Measurements from ENCODE around the gene ISLR2.

The ISLR2 gene

DNA sequence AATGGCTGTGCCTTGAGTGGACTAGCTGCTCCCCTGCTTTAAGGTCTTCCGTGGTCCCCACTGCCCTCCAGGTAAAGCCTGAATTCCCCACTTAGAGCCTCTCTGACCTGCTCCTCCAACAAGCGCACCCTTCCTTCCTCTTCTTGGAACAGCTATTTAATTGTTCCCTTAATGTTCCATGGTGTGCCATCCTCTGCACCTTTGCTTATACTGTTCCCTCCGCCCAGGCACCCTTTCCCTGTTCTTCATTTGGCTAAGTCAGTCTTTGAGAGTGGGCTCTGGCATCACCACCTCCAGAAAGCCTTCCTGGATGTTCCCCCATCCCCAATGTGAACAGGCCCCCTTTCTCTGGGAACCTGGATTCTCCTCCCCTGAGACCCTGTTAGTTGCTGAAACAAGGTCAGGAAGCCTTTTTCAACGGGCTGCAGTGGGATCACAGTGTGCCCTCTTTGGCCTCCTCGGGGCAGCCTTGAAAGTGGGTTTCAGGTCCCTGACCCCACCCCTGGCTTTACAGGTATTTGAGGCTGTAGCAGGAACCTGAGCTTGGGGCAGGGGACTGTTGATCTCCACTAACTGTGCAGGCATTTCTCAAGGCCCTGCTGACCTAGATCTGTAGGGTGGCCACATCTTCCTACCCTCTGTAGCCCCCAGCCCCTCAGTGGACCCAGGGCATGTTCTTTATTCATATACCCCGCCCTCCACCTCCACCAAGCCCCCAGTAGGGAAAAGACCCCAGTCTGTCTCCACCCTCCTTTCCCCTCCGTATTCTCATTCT, 48.1 kb downstream of the ISLR2 start:
- H3K9ac ChIP-seq (ENCODE audit: low read length), result no peak overlapping the region
- H3K27me3 ChIP-seq (ENCODE audit: control insufficient read depth, insufficient read depth, low read length), result no peaks in the 10 kb centered on the region
- H3K36me3 ChIP-seq (ENCODE audit: control insufficient read depth, insufficient read depth, low read length), result no peaks in the 10 kb centered on the region
- peak overlapping the region; percentile 24 for H3K27ac ChIP-seq (ENCODE audit: low read depth, low read length)
- H3K4me3 ChIP-seq (ENCODE audit: low read length), result no peak overlapping the region
- peaks cover 19% of the 10 kb centered on the region for H3K4me1 ChIP-seq (ENCODE audit: control insufficient read depth, insufficient read depth, low read length)

DNA sequence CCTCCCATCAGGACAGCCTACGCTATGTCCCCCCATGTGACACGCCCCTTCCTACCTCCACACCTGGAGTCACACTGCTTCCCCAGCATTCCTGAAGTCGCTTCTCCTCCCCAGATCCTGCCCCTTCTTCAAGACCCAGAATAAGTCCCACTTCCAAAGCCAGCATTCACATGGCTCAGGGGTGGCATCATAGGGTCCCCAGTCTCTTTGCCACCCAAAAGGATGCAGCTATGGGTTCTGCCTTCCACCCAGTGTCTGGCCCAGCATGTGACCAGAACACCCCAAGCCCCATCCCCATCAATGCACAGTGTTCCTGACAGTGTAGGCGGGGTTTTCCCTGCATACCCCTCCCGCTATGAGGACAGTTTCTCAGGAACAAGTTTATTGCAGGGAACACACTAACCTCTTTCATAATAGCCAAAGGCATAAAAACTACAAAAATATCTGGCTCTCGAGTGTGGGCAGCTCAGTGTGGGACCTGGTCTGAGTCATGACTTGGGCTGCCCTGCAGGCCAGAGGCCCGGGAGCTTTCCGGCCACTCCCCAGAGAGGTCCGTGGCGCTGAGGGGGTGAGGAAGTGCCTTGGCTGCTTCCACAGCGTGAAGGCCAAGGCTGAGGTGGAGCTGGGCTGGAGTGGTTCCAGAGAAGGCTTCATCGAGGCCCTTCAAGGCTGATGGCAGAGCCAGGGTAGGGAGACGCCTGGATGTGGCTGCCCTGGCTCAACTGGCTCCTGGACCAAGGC, 48.9 kb downstream of the ISLR2 start:
- Histone ChIP-seq H3K27me3 (ENCODE audit: control insufficient read depth, insufficient read depth, low read length) (no peaks in the 10 kb centered on the region), H3K4me3 (ENCODE audit: low read length) (no peak overlapping the region), H3K9ac (ENCODE audit: low read length) (no peak overlapping the region), H3K36me3 (ENCODE audit: control insufficient read depth, insufficient read depth, low read length) (no peaks in the 10 kb centered on the region), H3K4me1 (ENCODE audit: control insufficient read depth, insufficient read depth, low read length) (peaks cover 16% of the 10 kb centered on the region), H3K27ac (ENCODE audit: low read depth, low read length) (peak overlapping the region; percentile 24)

- no peak overlapping the region for H3K27ac ChIP-seq (ENCODE audit: low read depth, low read length)
- peaks cover 13% of the 10 kb centered on the region for H3K4me1 ChIP-seq (ENCODE audit: control insufficient read depth, insufficient read depth, low read length)
- no peak overlapping the region for H3K4me3 ChIP-seq (ENCODE audit: low read length)
- no peak overlapping the region for H3K9ac ChIP-seq (ENCODE audit: low read length)
- H3K36me3 ChIP-seq (ENCODE audit: control insufficient read depth, insufficient read depth, low read length), result no peaks in the 10 kb centered on the region
- H3K27me3 ChIP-seq (ENCODE audit: control insufficient read depth, insufficient read depth, low read length), result no peaks in the 10 kb centered on the region
These were observed 49.8 kb downstream of the ISLR2 start for GRCh38 chr15:74179983-74180880.

GRCh38 chr15:74180881-74181602, 50.7 kb downstream of the ISLR2 start:
- H3K4me3 ChIP-seq (ENCODE audit: low read length), result no peak overlapping the region
- H3K4me1 ChIP-seq (ENCODE audit: control insufficient read depth, insufficient read depth, low read length), result peaks cover 12% of the 10 kb centered on the region
- no peaks in the 10 kb centered on the region for H3K36me3 ChIP-seq (ENCODE audit: control insufficient read depth, insufficient read depth, low read length)
- H3K27me3 ChIP-seq (ENCODE audit: control insufficient read depth, insufficient read depth, low read length), result no peaks in the 10 kb centered on the region
- no peak overlapping the region for H3K27ac ChIP-seq (ENCODE audit: low read depth, low read length)
- H3K9ac ChIP-seq (ENCODE audit: low read length), result no peak overlapping the region

- H3K27me3 ChIP-seq (ENCODE audit: control insufficient read depth, insufficient read depth, low read length), result no peaks in the 10 kb centered on the region
- H3K4me1 ChIP-seq (ENCODE audit: control insufficient read depth, insufficient read depth, low read length), result peaks cover 7% of the 10 kb centered on the region
- no peaks in the 10 kb centered on the region for H3K36me3 ChIP-seq (ENCODE audit: control insufficient read depth, insufficient read depth, low read length)
- no peak overlapping the region for H3K9ac ChIP-seq (ENCODE audit: low read length)
- no peak overlapping the region for H3K27ac ChIP-seq (ENCODE audit: low read depth, low read length)
- H3K4me3 ChIP-seq (ENCODE audit: low read length), result no peak overlapping the region
These were observed 51.7 kb downstream of the ISLR2 start for GRCh38 chr15:74182131-74182530.

- H3K27me3 ChIP-seq (ENCODE audit: control insufficient read depth, insufficient read depth, low read length), result no peaks in the 10 kb centered on the region
- H3K4me1 ChIP-seq (ENCODE audit: control insufficient read depth, insufficient read depth, low read length), result no peaks in the 10 kb centered on the region
- no peaks in the 10 kb centered on the region for H3K36me3 ChIP-seq (ENCODE audit: control insufficient read depth, insufficient read depth, low read length)
- H3K9ac ChIP-seq (ENCODE audit: low read length), result no peak overlapping the region
- H3K4me3 ChIP-seq (ENCODE audit: low read length), result no peak overlapping the region
- no peak overlapping the region for H3K27ac ChIP-seq (ENCODE audit: low read depth, low read length)
These were observed 54.3 kb downstream of the ISLR2 start for GRCh38 chr15:74184582-74185091.

GRCh38 chr15:74185710-74186348, 55.4 kb downstream of the ISLR2 start:
- Histone ChIP-seq H3K36me3 (ENCODE audit: control insufficient read depth, insufficient read depth, low read length) (no peaks in the 10 kb centered on the region), H3K4me1 (ENCODE audit: control insufficient read depth, insufficient read depth, low read length) (no peaks in the 10 kb centered on the region), H3K27me3 (ENCODE audit: control insufficient read depth, insufficient read depth, low read length) (no peaks in the 10 kb centered on the region), H3K4me3 (ENCODE audit: low read length) (no peak overlapping the region), H3K27ac (ENCODE audit: low read depth, low read length) (no peak overlapping the region), H3K9ac (ENCODE audit: low read length) (no peak overlapping the region)
